ENCODE results near the gene CCDC88B.
A peak's percentile ranks its signal among the peaks of the same experiment; 100 is the strongest.
"Not testable (repeated sequence)": the region's sequence is repeated elsewhere in the genome, so short reads cannot be mapped to it uniquely, and the experiment has no call there.

Gene CCDC88B

GRCh38 chr11:64320556-64320955 lies 19.4 kb upstream of the CCDC88B start:
- no peak for DNase-seq (ENCODE audit: low read depth in 2 of 2, low spot score in 1 of 2)

GRCh38 chr11:64321026-64321425 lies 19.0 kb upstream of the CCDC88B start:
- no peak for DNase-seq (ENCODE audit: low read depth in 2 of 2, low spot score in 1 of 2)

- no peak for DNase-seq (ENCODE audit: low read depth in 2 of 2, low spot score in 1 of 2)
These were observed 18.5 kb upstream of the CCDC88B start for GRCh38 chr11:64321533-64321932.

- DNase-seq (ENCODE audit: low read depth in 2 of 2, low spot score in 1 of 2) = no peak
These were observed 17.1 kb upstream of the CCDC88B start for GRCh38 chr11:64322925-64323260.

- no peak for DNase-seq (ENCODE audit: low read depth in 2 of 2, low spot score in 1 of 2)
These were observed 16.6 kb upstream of the CCDC88B start for GRCh38 chr11:64323373-64323772.

GRCh38 chr11:64323984-64324383 lies 16.0 kb upstream of the CCDC88B start:
- DNase-seq (ENCODE audit: low read depth in 2 of 2, low spot score in 1 of 2) = not testable (repeated sequence)

- no peak for DNase-seq (ENCODE audit: low read depth in 2 of 2, low spot score in 1 of 2)
These were observed 15.1 kb upstream of the CCDC88B start for GRCh38 chr11:64324692-64325469.

- DNase-seq (ENCODE audit: low read depth in 2 of 2, low spot score in 1 of 2) = no peak
These were observed 12.6 kb upstream of the CCDC88B start for GRCh38 chr11:64327375-64327774.

GRCh38 chr11:64327993-64328392 lies 12.0 kb upstream of the CCDC88B start:
- DNase-seq (ENCODE audit: low read depth in 2 of 2, low spot score in 1 of 2) = no peak

- DNase-seq (ENCODE audit: low read depth in 2 of 2, low spot score in 1 of 2) = no peak
These were observed 9.1 kb upstream of the CCDC88B start for GRCh38 chr11:64330888-64331287.

GRCh38 chr11:64331569-64332371 lies 8.2 kb upstream of the CCDC88B start:
- peak; percentile 32 to 63 for DNase-seq (ENCODE audit: low read depth in 2 of 2, low spot score in 1 of 2)

- DNase-seq (ENCODE audit: low read depth in 2 of 2, low spot score in 1 of 2) = no peak
These were observed 6.4 kb upstream of the CCDC88B start for GRCh38 chr11:64333556-64333955.

- DNase-seq (ENCODE audit: low read depth in 2 of 2, low spot score in 1 of 2) = no peak
These were observed 5.0 kb upstream of the CCDC88B start for GRCh38 chr11:64334764-64335735.

GRCh38 chr11:64337538-64338249 lies 2.3 kb upstream of the CCDC88B start:
- no peak for DNase-seq (ENCODE audit: low read depth in 2 of 2, low spot score in 1 of 2)

GRCh38 chr11:64338716-64339115 lies 1.3 kb upstream of the CCDC88B start:
- no peak for DNase-seq (ENCODE audit: low read depth in 2 of 2, low spot score in 1 of 2)

- no peak for DNase-seq (ENCODE audit: low read depth in 2 of 2, low spot score in 1 of 2)
These were observed 718 bp upstream of the CCDC88B start for GRCh38 chr11:64339286-64339685.

GRCh38 chr11:64340671-64341335 lies 799 bp downstream of the CCDC88B start:
- DNase-seq (ENCODE audit: low read depth in 2 of 2, low spot score in 1 of 2) = peak; percentile 60 to 66

GRCh38 chr11:64341429-64341828 lies 1.4 kb downstream of the CCDC88B start:
- no peak for DNase-seq (ENCODE audit: low read depth in 2 of 2, low spot score in 1 of 2)

GRCh38 chr11:64341851-64342791 lies 2.1 kb downstream of the CCDC88B start:
- peak; percentile 73 to 79 for DNase-seq (ENCODE audit: low read depth in 2 of 2, low spot score in 1 of 2)
